Suprapubic skin (tissue), 4 donors: Measurements from ENCODE around the gene XCR1.

Experiments used
- CTCF ChIP-seq, 2 donors: fragments of 200-600 bp in 1 of 2; fragments of 450-650 bp in 1 of 2; sonication (generic) in 1 of 2; IDR thresholded peaks; one replicate each; pipeline ENCODE4 v1.5.1; 2016 to 2019; ENCODE audit warnings: antibody characterized with exemption in 2 of 2, mild to moderate bottlenecking in 1 of 2, moderate library complexity in 1 of 2
- EP300 ChIP-seq: sonication (generic); formaldehyde crosslinking; IDR thresholded peaks from one replicate; pipeline ENCODE4 v1.6.1; 2017; ENCODE audit warnings: antibody characterized with exemption
- POLR2A ChIP-seq, 2 donors: fragments of 450-650 bp; IDR thresholded peaks; one replicate each; pipeline ENCODE4 v1.6.1; 2017; ENCODE audit warnings: antibody characterized with exemption in 2 of 2, mild to moderate bottlenecking in 2 of 2, moderate library complexity in 2 of 2
- POLR2AphosphoS5 ChIP-seq, 3 donors: sonication (generic); formaldehyde crosslinking; IDR thresholded peaks; one replicate each; pipeline ENCODE4 v1.6.1; 2017; ENCODE audit warnings: antibody characterized with exemption in 3 of 3

DNA sequence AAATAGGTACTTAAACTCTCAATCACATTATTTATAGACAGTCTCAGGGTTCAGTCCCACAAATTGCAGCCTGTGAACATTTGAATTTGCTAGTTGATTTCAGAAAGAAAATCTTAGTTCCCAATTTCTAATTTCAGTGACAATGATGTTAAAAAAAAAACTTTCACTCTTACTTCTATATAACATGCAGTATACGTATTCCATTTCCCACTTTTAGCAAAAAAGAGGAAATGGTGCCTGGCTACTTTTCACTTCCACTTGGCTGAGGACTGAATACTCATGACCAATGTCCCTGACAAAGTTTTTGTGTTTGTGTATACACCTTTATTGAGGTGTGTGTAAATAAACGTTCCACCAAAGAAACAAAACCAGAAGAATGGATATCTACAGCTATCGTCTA is 32.1 kb upstream of the XCR1 start:
- TF ChIP-seq CTCF (IDR thresholded peaks at IDR 0.05) (no peak), POLR2A (IDR thresholded peaks at IDR 0.05) (no peak), EP300 (no peak), POLR2AphosphoS5 (IDR thresholded peaks at IDR 0.05) (no peak)
